H9 (cell line): ENCODE results near the gene EDAR. TPM values are rescaled to one million over a fixed set of nuclear protein-coding genes. Genes with fewer than 3 reads are reported as not detected.

Experiments used
- DNase-seq: peaks from one replicate; pipeline ENCODE4 v3.0.0-alpha.2; 2017
- H2AFZ ChIP-seq: one replicate; pipeline ENCODE4 v1.6.1; 2013; ENCODE audit warnings: mild to moderate bottlenecking, low read length, control low read depth, moderate library complexity
- H2AK5ac ChIP-seq: 2 replicates; pipeline ENCODE4 v1.6.1; 2013; ENCODE audit warnings: low read length, control low read depth, mixed read lengths; ENCODE audit not compliant: insufficient read length
- H2BK120ac ChIP-seq: one replicate; pipeline ENCODE4 v1.6.1; 2013; ENCODE audit warnings: low read depth, mild to moderate bottlenecking, low read length, control low read depth, inconsistent platforms; ENCODE audit not compliant: poor library complexity, severe bottlenecking
- H2BK12ac ChIP-seq: 2 replicates; pipeline ENCODE4 v1.6.1; 2013; ENCODE audit warnings: low read length, control low read depth, mixed read lengths, low read depth; ENCODE audit not compliant: insufficient read length
- H2BK15ac ChIP-seq: 2 replicates; pipeline ENCODE4 v1.6.1; 2013; ENCODE audit warnings: low read depth, low read length, control low read depth
- H2BK20ac ChIP-seq: one replicate; pipeline ENCODE4 v1.6.1; 2013; ENCODE audit warnings: low read depth, mild to moderate bottlenecking, low read length, control low read depth, inconsistent platforms; ENCODE audit not compliant: poor library complexity, severe bottlenecking
- H2BK5ac ChIP-seq: 2 replicates; pipeline ENCODE4 v1.6.1; 2013; ENCODE audit warnings: low read length, control low read depth, mixed read lengths; ENCODE audit not compliant: insufficient read length
- H3K14ac ChIP-seq: 2 replicates; pipeline ENCODE4 v1.6.1; 2013; ENCODE audit warnings: low read length, control low read depth; ENCODE audit not compliant: insufficient read depth
- H3K18ac ChIP-seq: 2 replicates; pipeline ENCODE4 v1.6.1; 2013; ENCODE audit warnings: low read depth, mild to moderate bottlenecking, mixed read lengths, low read length, control low read depth; ENCODE audit not compliant: insufficient read length
- H3K23ac ChIP-seq: 2 replicates; pipeline ENCODE4 v1.6.1; 2013; ENCODE audit warnings: low read length, control low read depth, mixed read lengths, low read depth; ENCODE audit not compliant: insufficient read length
- H3K23me2 ChIP-seq: 2 replicates; pipeline ENCODE4 v1.6.1; 2013; ENCODE audit warnings: low read depth, mild to moderate bottlenecking, mixed read lengths, low read length, control low read depth; ENCODE audit not compliant: insufficient read length, poor library complexity, severe bottlenecking
- H3K27ac ChIP-seq: 2 replicates; pipeline ENCODE4 v1.5.1; 2013; ENCODE audit warnings: low read length, control low read depth, mixed read lengths, low read depth; ENCODE audit not compliant: insufficient read length
- H3K27me3 ChIP-seq: 2 replicates; pipeline ENCODE4 v1.6.1; 2013; ENCODE audit warnings: low read length, control low read depth, inconsistent platforms; ENCODE audit not compliant: insufficient read depth
- H3K4ac ChIP-seq: 2 replicates; pipeline ENCODE4 v1.6.1; 2013; ENCODE audit warnings: low read depth, mild to moderate bottlenecking, control low read depth, inconsistent platforms, low read length, moderate library complexity
- H3K4me1 ChIP-seq: 2 replicates; pipeline ENCODE4 v1.6.1; 2013; ENCODE audit warnings: low read length, control low read depth, inconsistent platforms; ENCODE audit not compliant: insufficient read depth
- H3K4me2 ChIP-seq: 2 replicates; pipeline ENCODE4 v1.6.1; 2013; ENCODE audit warnings: low read length, control low read depth, mixed read lengths; ENCODE audit not compliant: insufficient read length, insufficient read depth
- H3K56ac ChIP-seq: 2 replicates; pipeline ENCODE4 v1.6.1; 2013; ENCODE audit warnings: low read depth, mild to moderate bottlenecking, mixed read lengths, low read length, control low read depth; ENCODE audit not compliant: insufficient read length
- H3K79me1 ChIP-seq: 2 replicates; pipeline ENCODE4 v1.6.1; 2013; ENCODE audit warnings: low read depth, mild to moderate bottlenecking, moderate library complexity, low read length, control low read depth, inconsistent platforms; ENCODE audit not compliant: insufficient read depth, poor library complexity, severe bottlenecking
- H3K79me2 ChIP-seq: 2 replicates; pipeline ENCODE4 v1.6.1; 2013; ENCODE audit warnings: low read length, control low read depth, inconsistent platforms; ENCODE audit not compliant: insufficient read depth
- H3K9ac ChIP-seq: 2 replicates; pipeline ENCODE4 v1.6.1; 2013; ENCODE audit warnings: low read length, control low read depth, mixed read lengths; ENCODE audit not compliant: insufficient read length; ENCODE audit errors: extremely low read depth
- H3K9me3 ChIP-seq: one replicate; pipeline ENCODE4 v1.6.1; 2013; ENCODE audit warnings: low read depth, low read length, inconsistent platforms; ENCODE audit not compliant: control insufficient read depth
- H3T11ph ChIP-seq: one replicate; pipeline ENCODE4 v1.6.1; 2013; ENCODE audit warnings: mild to moderate bottlenecking, low read length, control low read depth, inconsistent platforms
- H4K20me1 ChIP-seq: one replicate; pipeline ENCODE4 v1.6.1; 2013; ENCODE audit not compliant: control insufficient read depth, insufficient read length, insufficient read depth
- H4K5ac ChIP-seq: 2 replicates; pipeline ENCODE4 v1.6.1; 2013; ENCODE audit warnings: low read depth, mild to moderate bottlenecking, mixed read lengths, low read length, control low read depth; ENCODE audit not compliant: insufficient read length
- H4K8ac ChIP-seq: replicated peaks from 2 replicates; pipeline ENCODE4 v1.6.1; 2013; ENCODE audit warnings: low read length, control low read depth, mixed read lengths, low read depth; ENCODE audit not compliant: insufficient read length
- H4K91ac ChIP-seq: 2 replicates; pipeline ENCODE4 v1.6.1; 2013; ENCODE audit warnings: low read depth, mild to moderate bottlenecking, moderate library complexity, mixed read lengths, low read length, control low read depth; ENCODE audit not compliant: insufficient read length
- H3K27ac Mint-ChIP-seq, 3 experiments: 2 replicates in 2 of 3; 3 replicates in 1 of 3; pipeline ENCODE4 v1.8.0; 2020 to 2021; ENCODE audit warnings: mixed read lengths in 3 of 3, mild to moderate bottlenecking in 1 of 3, moderate library complexity in 1 of 3
- H3K27me3 Mint-ChIP-seq: 2 replicates; pipeline ENCODE4 v1.8.0; 2021; ENCODE audit warnings: low read depth, mild to moderate bottlenecking, moderate library complexity, mixed read lengths
- H3K36me3 Mint-ChIP-seq, 3 experiments: 2 replicates in 2 of 3; 3 replicates in 1 of 3; pipeline ENCODE4 v1.8.0; 2020 to 2021; ENCODE audit warnings: low read depth in 3 of 3, mixed read lengths in 3 of 3; ENCODE audit not compliant: insufficient read depth in 1 of 3
- H3K4me1 Mint-ChIP-seq, 2 experiments: 2 replicates each; pipeline ENCODE4 v1.8.0; 2020; ENCODE audit warnings: mixed read lengths in 2 of 2
- H3K4me3 Mint-ChIP-seq, 2 experiments: 2 replicates in 1 of 2; 3 replicates in 1 of 2; pipeline ENCODE4 v1.8.0; 2020 to 2021; ENCODE audit warnings: mild to moderate bottlenecking in 2 of 2, mixed read lengths in 2 of 2, moderate library complexity in 1 of 2
- H3K9me3 Mint-ChIP-seq, 2 experiments: 2 replicates in 1 of 2; 3 replicates in 1 of 2; pipeline ENCODE4 v1.8.0; 2020; ENCODE audit warnings: mild to moderate bottlenecking in 2 of 2, mixed read lengths in 2 of 2, moderate library complexity in 1 of 2
- WGBS: extraction: QIAGEN DNeasy Blood & Tissue Kit; methylation state at CpG from one replicate; pipeline ENCODE4 v1.1.7; 2013; ENCODE audit warnings: missing lambda C conversion rate, low lambda C conversion rate, mixed read lengths; ENCODE audit not compliant: insufficient read length; ENCODE audit errors: extremely low coverage; 5-methylcytosine and 5-hydroxymethylcytosine counted together
- total RNA-seq: library from RNA; stranded (reverse); gene quantifications from 2 replicates; pipeline ENCODE4 v1.2.1, GENCODE V29; 2021
- TF ChIP-seq, protein P1 (sequence below): fragments of 200-600 bp; sonication (generic); conservative IDR thresholded peaks from 3 replicates; pipeline ENCODE4 v1.8.0; 2021; ENCODE audit warnings: antibody characterized with exemption, mild to moderate bottlenecking

EDAR gene
- total RNA-seq, 1 experiment from 2014 or later: not detected

GRCh38 chr2:108934583-108935245, 54.3 kb downstream of the EDAR start:
- no peaks in the 10 kb centered on the region for H3K36me3 Mint-ChIP-seq
- H4K20me1 ChIP-seq: no peaks in the 10 kb centered on the region
- no peaks in the 10 kb centered on the region for H3K9me3 Mint-ChIP-seq
- no peak overlapping the region for H3K14ac ChIP-seq
- H2BK15ac ChIP-seq: no peak overlapping the region
- TF ChIP-seq, protein P1, sequence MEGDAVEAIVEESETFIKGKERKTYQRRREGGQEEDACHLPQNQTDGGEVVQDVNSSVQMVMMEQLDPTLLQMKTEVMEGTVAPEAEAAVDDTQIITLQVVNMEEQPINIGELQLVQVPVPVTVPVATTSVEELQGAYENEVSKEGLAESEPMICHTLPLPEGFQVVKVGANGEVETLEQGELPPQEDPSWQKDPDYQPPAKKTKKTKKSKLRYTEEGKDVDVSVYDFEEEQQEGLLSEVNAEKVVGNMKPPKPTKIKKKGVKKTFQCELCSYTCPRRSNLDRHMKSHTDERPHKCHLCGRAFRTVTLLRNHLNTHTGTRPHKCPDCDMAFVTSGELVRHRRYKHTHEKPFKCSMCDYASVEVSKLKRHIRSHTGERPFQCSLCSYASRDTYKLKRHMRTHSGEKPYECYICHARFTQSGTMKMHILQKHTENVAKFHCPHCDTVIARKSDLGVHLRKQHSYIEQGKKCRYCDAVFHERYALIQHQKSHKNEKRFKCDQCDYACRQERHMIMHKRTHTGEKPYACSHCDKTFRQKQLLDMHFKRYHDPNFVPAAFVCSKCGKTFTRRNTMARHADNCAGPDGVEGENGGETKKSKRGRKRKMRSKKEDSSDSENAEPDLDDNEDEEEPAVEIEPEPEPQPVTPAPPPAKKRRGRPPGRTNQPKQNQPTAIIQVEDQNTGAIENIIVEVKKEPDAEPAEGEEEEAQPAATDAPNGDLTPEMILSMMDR: no peak
- no peak overlapping the region for H4K91ac ChIP-seq
- 0 out of 5 replicates have a peak overlapping the region, but pooled peaks of 1 of the 2 experiments have one; percentile 4 for H3K4me3 Mint-ChIP-seq
- H3K23me2 ChIP-seq: no peaks in the 10 kb centered on the region
- H3K9ac ChIP-seq: no peak overlapping the region
- no peak overlapping the region for H4K5ac ChIP-seq
- no peak overlapping the region for H3K18ac ChIP-seq
- DNase-seq: no peak
- no peak overlapping the region for H3K4me2 ChIP-seq
- H3K4me1 ChIP-seq: no peaks in the 10 kb centered on the region
- no peak overlapping the region for H2BK12ac ChIP-seq
- H2AK5ac ChIP-seq: no peak overlapping the region
- peaks cover 3% of the 10 kb centered on the region; the same call in 1 of the 2 replicates for H3K27me3 Mint-ChIP-seq
- no peaks in the 10 kb centered on the region for H3K79me2 ChIP-seq
- H2BK20ac ChIP-seq: no peak overlapping the region
- H2AFZ ChIP-seq: no peak overlapping the region
- H3K27ac Mint-ChIP-seq: no peak overlapping the region; a peak in 3 of 7 replicates
- H3K56ac ChIP-seq: no peak overlapping the region
- H3K4me1 Mint-ChIP-seq: peaks cover 31 to 37% of the 10 kb centered on the region in 2 experiments
- no peak overlapping the region for H2BK5ac ChIP-seq
- no peak overlapping the region for H3T11ph ChIP-seq
- no peaks in the 10 kb centered on the region for H3K79me1 ChIP-seq
- H3K27me3 ChIP-seq: no peaks in the 10 kb centered on the region
- no peak overlapping the region for H3K23ac ChIP-seq
- WGBS: no CpG with 5 or more reads among the region's 14 CpGs
- H4K8ac ChIP-seq: no peak overlapping the region
- H3K9me3 ChIP-seq: no peaks in the 10 kb centered on the region
- H3K4ac ChIP-seq: no peak overlapping the region
- H2BK120ac ChIP-seq: no peak overlapping the region
- no peak overlapping the region for H3K27ac ChIP-seq
